Vagina (tissue), 2 donors: Measurements from ENCODE around the gene MTHFSD.

Experiments
- POLR2A ChIP-seq, 2 donors: fragments of 450-650 bp; IDR thresholded peaks; one replicate each; pipeline ENCODE4 v1.6.1; 2017; ENCODE audit warnings: antibody characterized with exemption in 2 of 2, mild to moderate bottlenecking in 2 of 2, moderate library complexity in 2 of 2
- TF ChIP-seq, protein P1 (sequence below), 3 experiments: fragments of 450-650 bp in 2 of 3; fragments of 200-600 bp in 1 of 3; sonication (generic) in 1 of 3; IDR thresholded peaks; one replicate each; pipeline ENCODE4 v1.5.1; 2017 to 2019; ENCODE audit warnings: antibody characterized with exemption in 3 of 3, mild to moderate bottlenecking in 2 of 3, moderate library complexity in 2 of 3

DNA sequence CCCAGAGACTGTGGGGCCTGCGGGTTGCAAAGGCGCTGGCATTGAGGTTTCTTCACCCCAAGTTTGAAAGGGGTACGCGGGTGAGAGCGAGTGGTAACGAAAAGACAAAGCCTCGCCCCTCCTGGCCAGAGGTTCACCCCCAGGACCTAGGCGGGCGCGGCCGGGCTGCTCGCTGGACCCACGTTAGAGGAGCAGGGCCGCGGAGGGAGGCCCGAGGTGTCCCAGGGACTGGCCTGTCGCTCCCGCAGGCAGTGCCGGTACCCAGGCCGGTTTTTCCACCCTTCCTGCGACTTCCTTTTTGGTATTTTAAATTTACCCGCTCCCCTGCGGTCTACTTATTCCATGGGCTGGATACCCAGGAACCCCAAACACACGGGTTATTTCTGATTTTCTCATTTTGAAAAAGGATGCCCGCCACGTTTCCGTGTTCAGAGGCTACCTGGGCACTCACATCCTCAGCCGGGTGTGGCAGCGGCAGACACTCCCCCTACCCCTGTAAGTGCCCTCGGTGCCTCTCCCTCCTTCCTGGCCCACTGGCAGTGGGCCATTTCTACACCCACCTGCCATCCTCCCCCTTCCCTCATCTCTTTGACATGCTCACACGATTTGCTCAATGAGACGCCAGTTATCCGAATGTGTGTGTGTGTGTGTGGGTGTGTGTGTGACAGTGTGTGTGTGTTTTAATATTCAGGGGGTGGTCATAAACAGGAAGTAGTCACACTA lies 21.7 kb upstream of the MTHFSD start:
- TF ChIP-seq, protein P1, sequence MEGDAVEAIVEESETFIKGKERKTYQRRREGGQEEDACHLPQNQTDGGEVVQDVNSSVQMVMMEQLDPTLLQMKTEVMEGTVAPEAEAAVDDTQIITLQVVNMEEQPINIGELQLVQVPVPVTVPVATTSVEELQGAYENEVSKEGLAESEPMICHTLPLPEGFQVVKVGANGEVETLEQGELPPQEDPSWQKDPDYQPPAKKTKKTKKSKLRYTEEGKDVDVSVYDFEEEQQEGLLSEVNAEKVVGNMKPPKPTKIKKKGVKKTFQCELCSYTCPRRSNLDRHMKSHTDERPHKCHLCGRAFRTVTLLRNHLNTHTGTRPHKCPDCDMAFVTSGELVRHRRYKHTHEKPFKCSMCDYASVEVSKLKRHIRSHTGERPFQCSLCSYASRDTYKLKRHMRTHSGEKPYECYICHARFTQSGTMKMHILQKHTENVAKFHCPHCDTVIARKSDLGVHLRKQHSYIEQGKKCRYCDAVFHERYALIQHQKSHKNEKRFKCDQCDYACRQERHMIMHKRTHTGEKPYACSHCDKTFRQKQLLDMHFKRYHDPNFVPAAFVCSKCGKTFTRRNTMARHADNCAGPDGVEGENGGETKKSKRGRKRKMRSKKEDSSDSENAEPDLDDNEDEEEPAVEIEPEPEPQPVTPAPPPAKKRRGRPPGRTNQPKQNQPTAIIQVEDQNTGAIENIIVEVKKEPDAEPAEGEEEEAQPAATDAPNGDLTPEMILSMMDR (IDR thresholded peaks at IDR 0.05): no peak
- no peak for TF ChIP-seq POLR2A (IDR thresholded peaks at IDR 0.05)
